ENCODE measurements around the gene UCHL1.

The UCHL1 gene

DNA sequence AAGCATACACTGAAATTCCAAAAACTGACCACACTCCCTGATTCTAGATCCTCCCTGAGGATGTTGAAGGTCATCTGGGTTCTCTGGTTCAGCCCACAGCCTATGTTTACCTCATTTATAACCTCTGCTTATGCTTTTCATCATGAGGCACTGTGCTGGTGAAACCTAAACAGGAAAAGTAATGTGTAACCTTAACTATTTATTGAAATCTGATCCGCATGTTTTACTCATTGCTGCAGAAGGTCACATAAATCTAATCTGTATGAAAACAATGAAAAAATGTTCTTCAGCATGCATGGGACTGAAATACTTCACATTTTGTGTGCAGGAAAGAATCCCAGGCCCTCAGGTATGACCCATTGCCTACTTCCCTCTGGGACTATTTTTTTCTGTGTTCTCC, 30.3 kb downstream of the UCHL1 start:
- ATAC-seq (replicated peaks): no peak
- no peak for DNase-seq
- Mint-ChIP-seq H3K27me3 (no peaks in the 10 kb centered on the region), H3K9me3 (no peaks in the 10 kb centered on the region), H3K36me3 (ENCODE audit: insufficient read depth) (no peaks in the 10 kb centered on the region), H3K4me3 (no peak overlapping the region), H3K4me1 (ENCODE audit: low read depth in 2 of 2) (no peaks in the 10 kb centered on the region), H3K27ac (no peak overlapping the region)

DNA sequence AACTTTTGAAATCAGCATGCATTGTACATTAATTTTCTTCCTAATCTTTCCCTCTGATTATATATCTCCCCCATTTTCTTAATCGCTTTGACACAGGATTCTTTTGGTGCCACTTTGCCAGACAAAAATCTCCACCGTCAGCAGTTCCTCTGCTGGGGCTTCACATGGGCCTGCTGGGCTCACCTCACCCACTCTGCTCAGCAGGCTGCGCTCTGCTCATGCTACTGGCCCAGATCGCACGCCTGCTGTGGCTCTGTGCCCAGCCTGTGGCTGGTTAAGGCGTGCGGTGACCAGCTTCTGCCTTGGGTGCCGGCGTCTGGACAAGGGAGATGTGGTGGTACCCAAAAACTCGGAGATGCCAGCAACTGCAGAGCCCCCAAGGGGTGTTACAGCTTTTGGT, 31.1 kb downstream of the UCHL1 start:
- Mint-ChIP-seq H3K4me1 (ENCODE audit: low read depth in 2 of 2) (no peaks in the 10 kb centered on the region), H3K9me3 (peaks cover 0 to 6% of the 10 kb centered on the region in 2 donors), H3K4me3 (no peak overlapping the region), H3K27me3 (no peaks in the 10 kb centered on the region), H3K36me3 (ENCODE audit: insufficient read depth) (no peaks in the 10 kb centered on the region), H3K27ac (no peak overlapping the region)
- ATAC-seq (replicated peaks): no peak
- no peak for DNase-seq

DNA sequence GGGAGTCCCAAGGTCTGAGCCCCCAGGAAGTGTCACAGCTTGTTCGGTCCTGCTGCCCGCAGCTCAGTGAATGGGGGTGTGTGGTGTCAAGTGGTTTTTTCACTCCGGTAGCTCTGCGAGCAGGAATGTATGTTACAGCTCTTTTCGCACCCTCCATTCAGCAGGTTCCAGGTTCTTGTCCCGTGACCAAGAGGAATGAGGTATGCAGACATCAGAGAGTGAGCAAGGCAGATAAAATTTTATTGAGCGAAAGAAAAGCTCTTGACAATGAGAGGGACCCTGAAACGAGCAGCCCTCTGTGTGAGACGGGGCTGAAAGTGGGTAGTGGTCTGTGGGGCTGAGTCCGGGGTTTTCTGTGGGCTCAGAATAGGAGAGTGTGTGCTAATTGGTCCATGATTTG, 31.5 kb downstream of the UCHL1 start:
- H3K9me3 Mint-ChIP-seq: peaks cover 0 to 8% of the 10 kb centered on the region in 2 donors
- ATAC-seq (replicated peaks) (no peak), DNase-seq (no peak)
- H3K27me3 Mint-ChIP-seq: no peaks in the 10 kb centered on the region
- no peak overlapping the region for H3K4me3 Mint-ChIP-seq
- H3K36me3 Mint-ChIP-seq (ENCODE audit: insufficient read depth): no peaks in the 10 kb centered on the region
- H3K4me1 Mint-ChIP-seq (ENCODE audit: low read depth in 2 of 2): no peaks in the 10 kb centered on the region
- no peak overlapping the region for H3K27ac Mint-ChIP-seq

- H3K27me3 Mint-ChIP-seq: no peaks in the 10 kb centered on the region
- no peaks in the 10 kb centered on the region for H3K4me1 Mint-ChIP-seq (ENCODE audit: low read depth in 2 of 2)
- no peak for ATAC-seq (replicated peaks)
- H3K36me3 Mint-ChIP-seq (ENCODE audit: insufficient read depth): no peaks in the 10 kb centered on the region
- no peak for DNase-seq
- no peak overlapping the region for H3K27ac Mint-ChIP-seq
- no peak overlapping the region for H3K4me3 Mint-ChIP-seq
- H3K9me3 Mint-ChIP-seq: peaks cover 0 to 8% of the 10 kb centered on the region in 2 donors
These were observed 33.8 kb downstream of the UCHL1 start for GRCh38 chr4:41290479-41290878.

GRCh38 chr4:41294445-41295062, 37.8 kb downstream of the UCHL1 start:
- no peak for DNase-seq
- no peak overlapping the region for H3K27ac Mint-ChIP-seq

DNA sequence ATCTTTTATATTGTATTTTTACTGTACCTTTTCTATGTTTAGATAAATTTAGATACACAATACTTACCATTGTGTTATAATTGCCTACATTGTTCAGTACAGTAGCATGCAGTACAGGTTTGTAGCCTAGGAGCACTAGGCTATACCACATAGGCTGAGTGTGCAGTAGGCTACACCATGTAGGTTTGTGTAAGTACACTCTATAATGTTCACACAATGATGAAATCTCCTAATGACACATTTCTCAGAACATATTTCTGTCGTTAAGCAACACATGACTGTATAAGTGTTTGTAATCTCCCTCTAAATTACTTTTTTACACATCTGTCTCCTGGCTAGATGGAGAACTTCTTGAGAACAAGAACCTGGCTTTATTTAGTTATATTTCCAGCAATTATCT, 40.3 kb downstream of the UCHL1 start:
- ATAC-seq (replicated peaks) (no peak), DNase-seq (no peak)
- Mint-ChIP-seq H3K27me3 (no peaks in the 10 kb centered on the region), H3K27ac (no peak overlapping the region), H3K4me1 (ENCODE audit: low read depth in 2 of 2) (no peaks in the 10 kb centered on the region), H3K4me3 (no peak overlapping the region), H3K9me3 (peaks cover 0 to 8% of the 10 kb centered on the region in 2 donors), H3K36me3 (ENCODE audit: insufficient read depth) (no peaks in the 10 kb centered on the region)

More at GRCh38 chr4:41294445-41295062, 37.8 kb downstream of the UCHL1 start:
- Mint-ChIP-seq H3K4me3 (no peak overlapping the region), H3K27me3 (no peaks in the 10 kb centered on the region), H3K9me3 (peaks cover 0 to 8% of the 10 kb centered on the region in 2 donors), H3K4me1 (ENCODE audit: low read depth in 2 of 2) (no peaks in the 10 kb centered on the region), H3K36me3 (ENCODE audit: insufficient read depth) (no peaks in the 10 kb centered on the region)
- ATAC-seq (replicated peaks): no peak

DNA sequence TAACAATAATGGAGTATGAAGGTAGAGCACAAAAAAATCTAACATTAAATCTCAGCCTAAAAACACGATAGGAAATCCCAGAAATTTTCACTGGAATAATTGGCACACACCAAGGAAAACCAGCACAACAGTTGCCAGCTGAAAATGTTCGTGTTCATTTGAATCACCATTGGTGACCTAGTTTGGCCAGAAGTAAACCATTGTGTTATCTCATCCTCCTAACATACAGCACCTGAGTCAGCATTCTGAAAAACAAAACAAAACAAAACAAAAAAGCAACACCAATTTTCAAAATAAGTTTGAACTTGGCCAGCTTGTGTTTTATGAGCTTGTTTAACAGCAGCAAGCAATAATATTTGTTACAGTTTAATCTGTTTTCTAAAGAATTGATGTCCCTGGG, 41.1 kb downstream of the UCHL1 start:
- Mint-ChIP-seq H3K36me3 (ENCODE audit: insufficient read depth) (no peaks in the 10 kb centered on the region), H3K27ac (no peak overlapping the region), H3K4me1 (ENCODE audit: low read depth in 2 of 2) (no peaks in the 10 kb centered on the region), H3K9me3 (peaks cover 0 to 2% of the 10 kb centered on the region in 2 donors), H3K4me3 (no peak overlapping the region), H3K27me3 (no peaks in the 10 kb centered on the region)
- DNase-seq (no peak), ATAC-seq (replicated peaks) (no peak)

- H3K4me1 Mint-ChIP-seq (ENCODE audit: low read depth in 2 of 2): no peaks in the 10 kb centered on the region
- H3K9me3 Mint-ChIP-seq: peaks cover 0 to 8% of the 10 kb centered on the region in 2 donors
- H3K36me3 Mint-ChIP-seq (ENCODE audit: insufficient read depth): no peaks in the 10 kb centered on the region
- DNase-seq (no peak), ATAC-seq (replicated peaks) (no peak)
- no peak overlapping the region for H3K27ac Mint-ChIP-seq
- no peak overlapping the region for H3K4me3 Mint-ChIP-seq
- H3K27me3 Mint-ChIP-seq: no peaks in the 10 kb centered on the region
These were observed 42.8 kb downstream of the UCHL1 start for GRCh38 chr4:41299486-41299885.

DNA sequence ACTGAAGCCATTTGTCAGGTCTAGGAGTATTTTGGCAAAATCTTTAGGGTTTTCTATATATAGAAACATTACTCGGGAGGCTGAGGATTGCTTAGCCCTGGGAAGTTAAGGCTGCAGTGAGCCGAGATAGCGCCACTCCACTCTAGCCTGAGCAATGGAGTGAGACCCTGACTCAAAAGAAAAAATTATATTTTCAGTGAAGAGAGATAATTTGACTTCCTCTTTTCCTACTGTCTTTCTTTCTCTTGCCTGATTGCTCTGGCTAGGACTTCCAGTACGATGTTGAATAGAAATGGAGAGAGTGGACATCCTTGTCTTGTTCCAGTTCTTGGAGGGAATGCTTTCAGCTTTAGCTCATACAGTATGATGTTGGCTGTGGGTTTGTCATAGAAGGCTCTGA, 44.4 kb downstream of the UCHL1 start:
- Mint-ChIP-seq H3K4me3 (no peak overlapping the region), H3K9me3 (peaks cover 0 to 16% of the 10 kb centered on the region in 2 donors), H3K27ac (no peak overlapping the region), H3K27me3 (no peaks in the 10 kb centered on the region), H3K4me1 (ENCODE audit: low read depth in 2 of 2) (no peaks in the 10 kb centered on the region), H3K36me3 (ENCODE audit: insufficient read depth) (no peaks in the 10 kb centered on the region)
- DNase-seq: no peak
- ATAC-seq (replicated peaks): no peak

- DNase-seq (no peak), ATAC-seq (replicated peaks) (no peak)
- H3K36me3 Mint-ChIP-seq (ENCODE audit: insufficient read depth): no peaks in the 10 kb centered on the region
- H3K27me3 Mint-ChIP-seq: no peaks in the 10 kb centered on the region
- no peak overlapping the region for H3K4me3 Mint-ChIP-seq
- peaks cover 0 to 16% of the 10 kb centered on the region in 2 donors for H3K9me3 Mint-ChIP-seq
- no peak overlapping the region for H3K27ac Mint-ChIP-seq
- H3K4me1 Mint-ChIP-seq (ENCODE audit: low read depth in 2 of 2): no peaks in the 10 kb centered on the region
These were observed 46.8 kb downstream of the UCHL1 start for GRCh38 chr4:41303372-41304118.

DNA sequence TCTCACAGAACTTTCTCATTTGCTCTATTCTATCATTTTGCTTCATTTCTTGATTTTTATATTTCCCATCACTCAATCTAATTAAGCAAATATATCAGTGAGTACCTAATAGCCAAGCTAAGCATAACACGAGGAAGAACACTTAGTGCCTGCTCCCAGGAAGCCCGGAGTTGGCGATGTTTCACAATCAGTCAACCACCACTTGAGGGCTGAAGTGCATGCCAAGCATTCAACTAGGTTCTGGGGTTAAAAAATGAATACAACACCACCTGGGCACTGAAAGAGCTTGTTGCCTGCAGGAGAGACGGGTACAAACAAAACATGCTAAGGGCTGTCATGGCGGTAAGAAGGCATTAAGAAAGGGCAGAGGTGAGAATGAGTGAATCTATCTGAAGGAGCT, 47.5 kb downstream of the UCHL1 start:
- H3K4me1 Mint-ChIP-seq (ENCODE audit: low read depth in 2 of 2): no peaks in the 10 kb centered on the region
- no peak for DNase-seq
- no peaks in the 10 kb centered on the region for H3K36me3 Mint-ChIP-seq (ENCODE audit: insufficient read depth)
- H3K4me3 Mint-ChIP-seq: no peak overlapping the region
- ATAC-seq (replicated peaks): no peak
- no peaks in the 10 kb centered on the region for H3K27me3 Mint-ChIP-seq
- peaks cover 0 to 16% of the 10 kb centered on the region in 2 donors for H3K9me3 Mint-ChIP-seq
- no peak overlapping the region for H3K27ac Mint-ChIP-seq

DNA sequence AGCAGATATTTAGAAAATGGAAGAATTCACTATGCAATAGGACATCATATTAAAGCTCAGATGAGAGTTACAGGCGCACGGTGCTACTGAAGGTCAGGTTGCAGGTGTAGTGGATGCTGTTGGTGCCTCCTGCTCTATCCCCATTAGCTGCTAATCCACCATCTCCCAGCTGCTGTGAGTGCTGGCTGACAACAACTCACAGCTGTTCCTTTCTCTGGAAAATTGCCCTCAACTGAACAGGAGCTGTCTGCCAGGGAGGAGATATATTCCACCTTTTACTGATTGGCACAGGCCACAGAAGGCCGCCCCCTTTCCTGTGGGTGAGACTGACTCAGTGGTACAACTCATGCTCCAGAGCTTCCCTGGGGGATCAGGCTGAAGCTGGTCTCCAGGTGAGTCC, 48.7 kb downstream of the UCHL1 start:
- Mint-ChIP-seq H3K27me3 (no peaks in the 10 kb centered on the region), H3K27ac (no peak overlapping the region), H3K4me3 (no peak overlapping the region), H3K36me3 (ENCODE audit: insufficient read depth) (no peaks in the 10 kb centered on the region), H3K4me1 (ENCODE audit: low read depth in 2 of 2) (no peaks in the 10 kb centered on the region), H3K9me3 (peaks cover 0 to 22% of the 10 kb centered on the region in 2 donors)
- DNase-seq (no peak), ATAC-seq (replicated peaks) (no peak)

DNA sequence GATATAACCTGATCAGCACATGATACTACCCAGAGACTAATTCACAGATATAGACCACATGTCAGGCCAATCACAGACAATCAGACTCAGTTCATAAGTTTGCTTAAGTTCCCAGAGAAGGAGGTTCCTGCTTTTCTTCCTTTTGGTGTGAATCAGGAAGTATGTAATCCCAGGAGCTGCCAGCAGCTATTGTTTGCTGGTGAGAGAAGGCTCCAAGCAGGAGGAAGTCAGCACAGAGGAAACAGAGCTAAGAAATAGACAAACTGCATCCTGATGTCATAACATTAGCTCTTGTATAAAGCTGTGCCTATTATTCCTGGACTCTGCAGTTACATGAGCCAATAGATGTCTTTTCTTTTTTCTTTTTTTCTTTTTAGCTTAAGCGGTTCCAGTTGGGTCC, 50.9 kb downstream of the UCHL1 start:
- DNase-seq (no peak), ATAC-seq (replicated peaks) (no peak)
- no peak overlapping the region for H3K27ac Mint-ChIP-seq
- H3K9me3 Mint-ChIP-seq: peaks cover 0 to 25% of the 10 kb centered on the region in 2 donors
- no peak overlapping the region for H3K4me3 Mint-ChIP-seq
- H3K4me1 Mint-ChIP-seq (ENCODE audit: low read depth in 2 of 2): no peaks in the 10 kb centered on the region
- H3K36me3 Mint-ChIP-seq (ENCODE audit: insufficient read depth): no peaks in the 10 kb centered on the region
- no peaks in the 10 kb centered on the region for H3K27me3 Mint-ChIP-seq

DNA sequence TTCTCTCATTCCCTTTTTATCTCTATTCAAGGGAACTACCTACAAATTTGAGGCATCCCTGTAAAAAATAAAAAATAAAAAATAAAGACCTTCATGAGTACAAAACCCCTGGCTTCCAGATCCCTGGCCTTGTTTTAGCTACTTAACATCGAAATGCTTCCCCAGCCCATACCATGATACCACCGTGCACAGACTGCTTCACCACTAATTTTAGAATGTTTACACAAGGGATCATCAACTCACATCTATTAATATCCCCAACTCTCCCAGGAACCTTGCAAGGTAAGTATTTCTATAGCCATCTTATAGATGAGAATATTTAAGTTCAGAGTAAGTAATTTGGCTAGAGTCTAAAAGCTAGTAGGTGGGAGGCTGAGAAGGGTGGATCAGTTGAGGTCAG, 51.7 kb downstream of the UCHL1 start:
- ATAC-seq (replicated peaks) (no peak), DNase-seq (no peak)
- Mint-ChIP-seq H3K4me1 (ENCODE audit: low read depth in 2 of 2) (no peaks in the 10 kb centered on the region), H3K4me3 (no peak overlapping the region), H3K27me3 (no peaks in the 10 kb centered on the region), H3K9me3 (peaks cover 0 to 25% of the 10 kb centered on the region in 2 donors), H3K36me3 (ENCODE audit: insufficient read depth) (no peaks in the 10 kb centered on the region), H3K27ac (no peak overlapping the region)
